ENCODE results near the gene KCNIP4.

DNA sequence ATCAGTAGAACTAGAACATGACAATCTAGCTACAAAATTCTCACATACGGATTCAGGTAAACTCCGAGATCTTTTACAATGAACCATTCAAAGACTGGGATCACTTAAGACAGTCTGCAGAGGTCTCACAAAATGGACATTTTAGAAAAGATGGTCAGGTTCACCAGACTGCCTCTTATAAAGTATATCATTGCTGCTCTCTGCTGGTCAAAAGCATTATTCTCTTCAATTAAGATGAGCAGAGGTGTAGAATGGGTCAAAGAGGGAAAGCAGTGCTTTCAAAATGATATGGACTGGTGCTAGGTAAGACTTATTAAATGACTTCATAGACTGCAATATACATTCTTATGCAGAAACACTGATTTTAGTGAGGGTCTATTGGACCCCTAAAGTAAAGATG lies 813.6 kb downstream of the KCNIP4 start:
- TF ChIP-seq CBX3 (IDR thresholded peaks at IDR 0.05; ENCODE audit: borderline replicate concordance in 1 of 2, low read length in 2 of 2) (no peak), COPS2 (conservative IDR thresholded peaks at IDR 0.05) (no peak)
